ENCODE measurements around the gene HSDL1.

The HSDL1 gene

DNA sequence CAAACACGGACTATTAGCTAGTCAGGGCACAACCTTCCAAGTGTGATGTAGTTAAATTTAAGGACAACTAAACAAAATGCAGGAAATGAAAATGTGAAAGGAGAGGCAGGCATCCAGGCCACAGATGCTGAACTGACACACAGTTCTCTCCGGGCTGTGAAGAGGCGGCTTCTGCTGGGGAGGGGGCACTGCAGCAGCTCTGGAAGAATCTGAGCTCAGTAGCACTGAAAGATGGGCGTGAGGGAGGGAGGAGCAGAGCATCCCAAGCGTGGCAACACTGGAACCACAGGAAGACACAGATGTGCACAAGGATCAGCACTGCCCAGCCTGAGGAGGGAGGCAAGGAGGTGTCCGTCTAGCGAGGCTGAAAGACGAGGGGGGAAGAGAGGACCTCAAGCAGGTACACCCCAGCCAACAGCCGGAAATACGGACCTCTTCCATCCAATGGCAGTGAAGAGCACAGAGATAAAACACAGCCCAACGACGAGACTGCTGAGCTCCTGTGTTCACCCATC, 39.6 kb downstream of the HSDL1 start:
- no peak for DNase-seq

DNA sequence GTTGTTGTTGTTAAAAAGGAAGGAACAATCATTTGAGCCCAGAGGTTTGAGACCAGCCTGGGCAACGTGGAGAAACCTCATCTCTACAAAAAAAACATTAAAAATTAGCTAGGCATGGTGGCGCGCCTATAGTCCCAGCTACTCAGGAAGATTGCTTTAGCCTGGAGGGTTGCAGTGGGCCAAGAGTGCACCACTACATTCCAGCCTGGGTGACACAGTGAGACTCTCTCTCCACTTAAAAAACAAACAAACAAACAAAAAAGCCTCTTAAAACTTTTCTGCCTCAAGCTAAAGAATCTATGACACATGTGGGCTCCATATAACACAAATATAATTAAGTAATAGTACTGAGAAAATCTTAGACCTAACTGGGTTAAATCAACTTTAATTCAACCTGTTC, 40.7 kb downstream of the HSDL1 start:
- DNase-seq = no peak

DNA sequence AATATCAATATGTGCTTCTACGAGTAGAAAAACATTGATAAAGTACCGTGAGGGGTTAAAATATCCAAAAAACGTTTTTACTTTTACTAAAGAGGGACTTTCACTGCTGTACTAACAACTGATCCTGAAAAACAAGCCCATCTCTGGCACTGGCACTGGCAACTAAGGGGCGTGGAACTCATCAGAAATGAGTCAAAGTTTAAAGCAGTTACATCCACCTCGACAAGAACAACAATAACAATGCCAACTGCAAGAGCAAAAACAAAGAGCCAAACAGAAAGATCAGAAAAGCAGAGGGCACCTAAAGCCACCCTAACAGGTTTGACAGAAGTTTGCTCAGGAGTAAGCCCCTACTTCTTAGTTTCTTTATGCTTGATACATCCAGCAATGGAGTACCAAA, 41.3 kb downstream of the HSDL1 start:
- DNase-seq = no peak

DNA sequence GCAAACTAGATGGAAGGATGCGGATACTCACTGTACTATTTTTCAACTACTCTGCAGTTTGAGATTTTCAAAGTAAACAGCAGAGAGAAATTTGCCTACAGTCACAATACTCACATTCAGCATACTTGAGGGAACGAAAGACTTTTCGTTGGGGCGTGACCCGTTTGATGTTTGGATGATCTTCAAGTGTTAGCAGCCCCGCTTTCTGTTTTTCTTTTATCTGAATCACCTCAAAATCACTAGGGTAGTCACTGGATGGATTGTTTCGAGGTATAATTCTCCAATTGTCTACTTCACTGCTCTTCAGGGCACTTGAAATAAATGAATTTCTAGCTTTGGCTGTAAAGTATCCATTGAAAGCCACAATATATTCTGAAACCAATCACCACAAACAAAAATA, 46.0 kb downstream of the HSDL1 start:
- DNase-seq = no peak

DNA sequence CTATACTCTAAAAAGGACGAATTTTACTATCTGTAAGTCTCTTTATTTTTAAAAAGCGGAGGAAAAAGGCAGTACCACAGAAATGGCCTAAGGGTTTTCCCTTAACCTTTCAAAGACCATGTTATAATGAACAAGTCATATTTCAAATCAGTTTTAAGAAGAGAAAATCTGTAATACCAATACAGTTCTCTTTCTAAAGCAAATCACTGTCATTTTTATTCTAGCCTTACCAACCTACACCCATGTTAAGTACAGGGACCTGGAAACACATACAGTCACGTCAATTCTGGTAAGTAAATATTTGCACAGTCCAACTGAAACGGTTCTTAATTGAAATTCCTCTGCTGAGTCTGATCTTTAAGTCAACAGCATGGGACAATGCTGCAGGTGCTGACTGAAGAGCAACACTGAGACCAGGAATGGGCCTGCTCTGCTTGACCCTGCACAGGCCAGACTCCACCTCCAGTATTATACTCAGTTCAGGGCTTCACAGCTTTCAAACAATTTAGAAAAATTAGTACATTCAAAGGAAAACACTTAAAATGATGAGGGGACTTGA, 48.5 kb downstream of the HSDL1 start:
- DNase-seq = no peak

DNA sequence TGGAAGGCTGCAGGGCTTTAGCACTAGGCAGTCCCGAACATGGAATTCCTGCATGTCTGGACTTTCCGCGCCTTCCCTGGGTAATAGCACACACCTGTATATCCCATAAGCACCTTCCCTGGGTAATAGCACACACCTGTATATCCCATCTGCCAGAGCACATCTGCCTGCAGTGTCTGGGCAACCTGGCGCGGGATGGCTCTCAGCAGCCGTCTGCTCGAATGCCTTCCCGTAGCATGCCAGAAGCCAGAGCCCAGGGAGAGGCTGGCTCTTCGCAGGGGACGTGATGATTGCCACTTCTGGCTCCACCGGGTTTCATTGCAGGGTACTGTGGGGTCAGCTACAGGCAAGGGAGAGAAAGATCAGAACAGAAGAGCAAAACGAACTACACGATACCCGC, 49.5 kb downstream of the HSDL1 start:
- no peak for DNase-seq

DNA sequence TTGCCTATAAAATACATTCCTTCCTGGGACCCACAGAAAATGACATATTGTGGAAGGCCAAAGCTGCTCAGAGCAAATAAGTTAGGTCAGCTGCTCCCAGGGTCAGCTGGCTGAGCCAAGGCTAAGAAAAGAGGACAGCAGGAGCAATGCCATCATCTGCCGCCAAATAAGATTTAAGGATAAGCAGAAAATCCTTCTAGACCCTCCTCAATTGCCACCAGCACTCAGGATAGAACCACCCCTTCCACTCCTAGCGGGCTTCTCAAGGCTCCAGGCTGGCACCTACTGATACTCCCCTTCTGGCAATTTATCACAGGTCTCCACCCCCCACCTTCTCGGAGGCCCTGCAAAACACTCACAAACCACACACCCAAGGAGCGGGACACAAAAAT, 51.1 kb downstream of the HSDL1 start:
- no peak for DNase-seq

DNA sequence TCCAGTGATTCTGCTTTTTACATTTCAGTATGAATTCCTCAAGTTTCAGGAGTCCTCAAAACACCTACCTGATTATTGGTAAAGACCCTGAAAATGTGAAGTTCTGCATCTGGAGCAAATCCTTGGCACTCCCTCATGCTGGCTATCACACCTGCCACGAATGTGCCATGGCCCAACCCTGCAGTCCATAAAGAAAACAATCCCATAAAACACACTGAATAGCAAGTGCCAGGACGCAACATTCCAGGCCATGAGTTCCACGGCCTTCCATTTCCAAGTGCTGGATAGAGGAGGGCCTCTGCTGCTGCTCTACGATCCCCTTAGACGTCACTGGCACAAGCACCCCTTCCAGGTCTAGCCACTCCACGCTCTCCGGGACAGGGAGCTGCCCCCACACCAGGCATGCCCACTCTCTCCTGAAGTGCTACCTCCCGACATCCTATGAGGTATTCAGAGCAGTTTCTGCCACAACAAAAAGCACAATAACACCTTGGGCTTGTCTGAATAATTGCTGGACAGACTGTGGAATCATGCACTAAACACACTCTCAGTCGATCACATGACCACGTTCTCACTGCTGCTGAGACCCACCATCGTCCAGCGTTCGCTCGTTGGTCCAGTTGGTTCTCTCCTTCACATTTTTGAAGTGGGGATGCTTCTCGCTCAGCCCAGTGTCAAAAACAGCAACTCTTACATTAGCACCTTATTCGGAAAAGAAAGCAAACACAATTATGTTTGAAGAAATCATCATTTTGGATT, 51.7 kb downstream of the HSDL1 start:
- no peak for DNase-seq

DNA sequence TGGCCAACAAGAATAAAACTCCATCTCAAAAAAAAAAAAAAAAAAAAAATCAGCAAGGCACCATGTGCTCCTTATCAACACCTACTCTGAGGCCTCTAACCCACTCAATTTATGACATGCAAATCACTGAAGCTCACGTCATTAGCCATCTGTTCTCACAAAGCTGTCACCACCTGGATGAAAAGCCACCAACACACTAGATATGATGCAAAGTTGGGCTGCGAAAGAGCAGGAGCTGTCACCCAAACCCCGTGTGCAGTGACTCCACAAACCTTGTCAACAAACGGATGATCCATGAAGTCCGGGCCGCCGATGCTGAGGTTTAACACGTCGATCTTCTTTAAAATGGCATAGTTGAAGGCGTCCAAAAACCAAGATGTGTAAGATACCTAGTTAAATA, 53.5 kb downstream of the HSDL1 start:
- DNase-seq = no peak

DNA sequence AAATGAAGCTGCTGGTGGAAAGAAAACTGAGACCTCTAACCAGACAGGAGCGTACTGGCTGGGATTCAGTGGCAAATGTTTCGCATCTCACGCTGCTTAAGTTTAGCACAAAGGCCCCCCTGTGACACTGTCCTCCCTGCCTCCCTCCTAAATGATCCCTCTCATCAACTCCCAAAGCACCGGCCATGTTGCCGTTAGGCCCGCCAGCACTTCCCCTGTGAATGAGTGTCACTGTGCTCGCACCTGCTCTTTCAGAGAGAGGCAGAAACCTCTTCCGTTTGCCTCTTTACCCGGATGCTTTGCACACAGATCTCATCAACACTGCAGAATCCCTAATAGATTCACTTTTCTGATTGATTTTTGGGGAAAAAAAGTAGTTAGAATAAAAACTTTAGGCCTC, 54.8 kb downstream of the HSDL1 start:
- DNase-seq = no peak

DNA sequence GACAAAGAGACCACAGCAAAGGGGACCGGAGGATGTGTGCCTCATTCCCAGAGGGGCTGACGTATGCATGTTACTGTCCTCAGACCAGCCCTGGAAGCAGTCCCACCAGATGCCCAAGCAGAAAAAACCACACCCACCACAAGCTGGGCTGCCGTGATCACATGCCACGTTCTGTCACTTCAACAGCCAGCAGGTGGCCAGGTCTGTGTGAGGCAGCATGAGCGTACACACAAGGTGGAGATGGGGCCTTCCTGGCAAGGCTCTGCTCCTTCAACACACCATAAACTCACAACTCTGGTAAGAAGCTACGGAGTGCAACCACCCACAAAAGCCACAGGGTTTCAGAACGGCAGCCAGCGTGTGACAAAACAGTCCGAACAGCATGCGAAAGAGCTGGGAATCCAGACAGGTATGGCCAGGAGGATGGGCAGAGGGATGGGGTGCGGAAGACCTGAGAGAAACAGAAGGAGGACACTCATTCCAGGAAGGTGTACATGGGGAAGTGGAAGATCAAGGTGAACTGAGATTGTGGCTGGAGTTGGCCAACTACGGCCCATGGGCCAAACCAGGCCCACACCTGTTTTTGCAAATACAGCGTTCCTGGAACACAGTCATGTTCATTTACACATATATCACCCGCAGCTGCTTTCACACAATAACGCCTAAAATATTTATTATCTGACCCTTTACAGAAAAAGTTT, 56.1 kb downstream of the HSDL1 start:
- DNase-seq = no peak

DNA sequence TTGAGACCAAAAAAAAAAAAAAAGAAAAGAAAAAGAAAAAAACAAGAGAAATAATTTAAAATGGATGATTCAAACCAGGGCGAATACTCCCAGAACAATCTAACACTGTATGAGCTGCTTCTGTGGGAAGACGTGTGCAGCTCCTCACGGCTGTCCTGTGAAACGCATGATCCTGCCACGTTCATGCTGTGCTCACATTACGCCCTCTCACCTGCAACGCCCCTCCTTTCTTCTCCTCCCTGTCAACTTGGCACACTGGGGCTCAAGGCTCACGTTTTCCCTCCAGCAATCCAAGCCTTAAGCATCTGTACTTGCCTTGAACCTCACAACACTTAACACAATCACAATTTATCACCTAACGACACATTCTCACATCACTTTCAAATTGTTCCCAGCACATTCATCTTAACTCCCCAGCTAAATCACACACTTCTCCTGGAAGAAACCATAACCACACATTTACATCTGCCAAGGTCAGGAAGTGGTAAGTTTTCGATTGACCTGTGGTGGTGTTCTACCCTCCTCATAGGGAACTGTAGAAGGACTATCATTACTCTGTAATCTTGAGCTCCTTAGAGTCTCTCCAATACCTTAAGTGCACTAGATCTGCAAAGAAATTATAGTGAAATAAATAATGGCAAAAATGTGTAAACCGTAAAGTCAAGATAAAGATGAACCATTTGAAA, 57.4 kb downstream of the HSDL1 start:
- DNase-seq = peak; percentile 13 to 23

DNA sequence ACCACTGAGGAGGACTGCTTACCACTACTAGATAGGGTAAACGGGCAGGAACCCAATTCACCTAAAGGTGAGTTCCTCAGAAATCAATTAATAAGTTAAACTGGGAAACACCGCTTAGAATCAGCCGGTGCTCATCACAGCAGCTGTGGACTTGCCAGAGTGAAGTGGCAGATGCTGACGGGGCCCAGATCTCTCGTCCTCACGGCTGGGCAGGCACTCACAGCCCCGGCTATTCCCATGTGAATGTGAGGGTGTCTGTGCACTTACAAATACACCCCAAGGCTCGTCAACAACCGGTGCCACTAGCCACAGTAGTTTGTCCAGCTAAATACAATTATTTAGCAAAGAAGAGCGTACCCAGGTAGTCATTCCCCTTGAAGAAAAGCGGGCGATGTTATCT, 58.0 kb downstream of the HSDL1 start:
- DNase-seq = no peak

DNA sequence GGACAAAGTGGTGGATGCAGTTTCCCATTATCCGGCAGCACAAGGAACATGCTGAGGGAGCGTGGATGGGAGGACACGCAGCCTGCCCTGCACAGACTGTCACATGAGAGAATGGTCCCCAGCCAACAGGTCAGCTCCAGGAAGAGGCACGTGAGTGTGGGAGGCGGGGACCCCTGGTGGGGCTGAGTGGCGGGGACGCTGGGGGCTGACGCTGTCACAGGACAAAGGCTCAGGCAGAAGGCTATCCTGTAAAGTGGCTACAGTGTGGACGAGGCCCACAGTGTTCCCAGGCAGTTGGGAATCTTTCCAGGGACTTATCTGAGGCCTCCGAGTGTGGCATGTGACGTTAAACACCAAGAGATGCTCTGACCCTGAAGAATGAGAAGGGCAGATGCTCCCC, 58.6 kb downstream of the HSDL1 start:
- no peak for DNase-seq

DNA sequence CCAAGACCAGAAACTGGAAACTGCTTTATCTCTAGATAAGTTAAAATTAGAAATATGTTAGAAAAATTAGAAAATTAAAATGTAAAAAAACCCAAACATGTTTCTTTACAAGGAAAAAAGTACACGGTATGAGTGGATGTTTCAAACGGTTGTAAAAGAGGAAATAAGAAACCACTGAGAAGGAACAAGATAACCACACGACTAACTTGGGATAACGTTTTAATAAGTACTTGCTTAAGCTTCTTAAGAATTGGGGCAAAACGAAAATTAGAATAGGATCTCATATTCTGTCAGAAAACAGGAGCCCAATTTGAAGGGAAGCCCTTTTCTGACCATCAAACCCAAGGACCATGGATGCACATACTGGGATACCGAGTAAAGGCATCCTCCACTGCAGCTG, 59.2 kb downstream of the HSDL1 start:
- peak; percentile 82 to 85 for DNase-seq

DNA sequence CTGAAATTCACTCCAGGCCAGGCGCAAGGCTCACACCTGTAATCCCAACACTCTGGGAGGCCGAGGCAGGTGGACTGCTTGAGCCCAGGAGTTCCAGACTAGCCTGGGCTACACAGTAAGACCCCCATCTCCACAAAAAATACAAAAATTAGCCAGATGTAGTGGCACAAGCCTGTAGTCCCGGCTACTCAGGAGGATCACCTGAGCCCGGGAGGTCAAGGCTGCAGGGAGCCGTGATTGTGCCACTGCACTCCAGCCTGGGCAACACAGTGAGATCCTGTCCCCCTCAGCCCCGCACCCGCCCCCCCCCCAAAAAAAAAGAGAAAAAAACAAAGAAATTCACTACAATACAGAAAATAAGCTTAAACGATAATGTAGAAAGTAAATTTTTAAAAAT, 59.7 kb downstream of the HSDL1 start:
- no peak for DNase-seq

DNA sequence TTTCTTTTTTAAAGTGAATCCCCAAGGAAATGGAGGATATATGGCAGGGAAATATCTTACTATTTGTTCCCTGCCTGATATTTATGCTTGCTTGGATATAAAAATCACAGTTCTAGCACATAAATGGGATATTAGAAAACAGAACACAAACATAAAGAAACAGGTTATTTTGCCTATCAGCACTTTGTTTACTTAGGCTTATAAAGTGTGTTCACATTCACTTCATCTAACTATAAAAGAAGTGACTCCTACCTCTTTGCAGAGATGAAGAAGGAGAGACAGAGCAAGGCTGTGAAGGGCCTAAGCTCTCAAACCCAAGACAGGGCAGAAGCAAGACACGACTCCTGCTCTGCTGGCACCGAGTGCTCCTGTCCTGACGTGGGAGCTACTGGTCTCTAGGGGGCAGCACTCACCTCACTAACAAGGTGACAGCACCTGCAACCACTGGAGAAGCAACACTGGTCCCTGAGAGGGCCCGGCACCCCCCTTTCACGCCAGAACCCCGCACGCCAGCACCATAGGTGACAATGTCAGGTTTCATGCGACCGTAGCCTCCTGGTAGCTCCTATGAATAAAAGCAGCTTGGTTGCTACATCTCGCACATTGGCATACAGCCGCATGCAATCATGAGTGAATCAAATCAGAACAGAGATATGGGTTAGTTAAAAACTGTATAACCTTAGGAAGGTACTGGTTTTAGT, 60.3 kb downstream of the HSDL1 start:
- DNase-seq = peak; percentile 66 to 76

DNA sequence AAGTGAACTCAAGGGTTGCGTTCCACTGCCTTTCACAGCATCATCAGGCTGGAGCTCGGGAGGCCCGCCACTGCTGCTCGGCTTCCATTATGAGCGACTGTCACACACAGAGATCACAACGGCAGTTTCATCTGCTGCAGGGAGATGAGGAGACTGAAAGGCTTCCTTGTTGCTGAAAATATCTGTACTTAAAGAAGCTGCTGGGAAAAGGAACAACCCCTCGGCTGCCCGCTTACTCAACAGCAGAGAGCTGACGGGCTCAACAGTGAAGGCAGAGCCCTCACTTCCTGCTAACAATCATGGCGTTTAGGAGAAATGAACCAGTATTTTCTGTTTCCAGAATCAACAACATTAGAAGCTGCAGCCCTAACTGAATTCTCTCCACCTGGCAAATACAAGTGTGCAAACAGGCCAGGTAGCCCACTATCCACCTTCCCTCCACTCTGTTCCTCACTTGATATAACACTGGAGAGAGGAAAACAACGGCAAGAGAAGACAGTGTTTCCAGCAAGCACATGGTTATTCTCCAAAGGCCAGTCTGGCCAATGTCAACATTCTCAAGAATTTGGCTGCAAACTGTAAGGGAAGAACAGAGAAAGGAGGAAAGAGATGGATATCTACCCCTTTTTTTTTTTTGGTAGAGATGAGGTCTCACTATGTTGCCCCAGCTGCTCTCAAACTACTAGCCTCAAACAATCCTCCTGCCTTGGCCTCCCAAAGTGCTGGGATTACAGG, 62.0 kb downstream of the HSDL1 start:
- DNase-seq = peak; percentile 57 to 64

DNA sequence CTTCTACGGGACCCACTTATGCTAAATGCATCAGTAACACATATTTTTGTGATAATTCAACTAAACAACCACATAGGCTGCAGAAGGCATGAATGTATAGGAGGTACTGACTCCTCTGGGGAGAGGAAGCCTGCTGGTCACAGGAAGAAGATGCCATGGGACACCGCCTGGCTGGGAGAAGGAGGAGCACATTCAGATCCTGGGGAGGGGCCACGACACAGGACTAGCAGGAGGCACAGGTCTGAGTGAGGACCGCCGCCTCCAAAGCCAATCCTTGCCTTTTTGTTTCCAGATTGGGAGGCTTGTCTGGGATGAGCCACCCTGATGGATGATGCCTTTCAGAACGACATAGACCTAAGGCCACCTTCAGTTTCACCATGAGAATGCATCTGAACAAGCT, 62.9 kb downstream of the HSDL1 start:
- no peak for DNase-seq

DNA sequence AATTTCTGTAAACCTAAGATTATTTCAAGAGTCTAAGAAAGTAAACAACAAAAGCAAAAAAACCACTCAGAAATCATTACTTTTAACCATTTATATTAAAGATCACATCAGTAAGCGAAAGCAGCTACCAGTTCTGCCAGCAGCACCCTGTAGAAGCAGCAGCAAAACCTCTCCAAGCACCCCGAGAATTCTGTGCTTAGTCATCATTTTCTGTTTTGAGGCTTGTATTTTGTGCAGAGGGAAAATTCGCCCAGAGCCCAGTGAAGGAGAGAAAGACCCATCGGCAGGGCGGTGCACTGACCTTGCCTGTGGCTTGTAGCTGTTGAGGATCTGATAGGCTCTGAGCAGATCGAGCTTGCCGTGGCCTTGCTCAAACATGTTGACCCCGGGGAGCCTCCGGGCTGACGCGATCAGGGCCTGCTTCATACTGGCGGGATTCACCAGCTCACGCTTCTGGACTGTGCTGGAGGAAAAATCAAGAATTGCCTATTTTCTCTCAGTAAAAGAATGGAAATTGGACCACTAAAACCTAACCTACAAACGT, 63.5 kb downstream of the HSDL1 start:
- DNase-seq = no peak

DNA sequence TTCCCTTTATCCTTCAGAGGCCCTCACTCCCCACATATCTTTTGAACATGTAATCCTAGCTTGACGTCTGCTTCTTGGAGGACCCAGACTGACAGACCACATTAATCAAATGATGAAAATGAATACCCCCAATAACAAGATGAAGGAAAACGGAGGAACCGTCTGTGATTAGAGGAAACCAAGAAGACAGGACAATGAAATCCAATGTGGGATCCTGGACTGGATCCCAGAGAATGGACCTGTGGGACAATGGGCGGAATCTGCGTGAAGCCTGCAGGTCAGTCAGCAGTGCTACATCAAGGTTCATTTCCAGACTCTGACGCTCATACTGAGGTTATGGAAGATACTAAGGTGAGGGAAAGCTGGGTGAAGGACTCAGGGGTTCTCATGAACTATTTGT, 64.2 kb downstream of the HSDL1 start:
- no peak for DNase-seq

DNA sequence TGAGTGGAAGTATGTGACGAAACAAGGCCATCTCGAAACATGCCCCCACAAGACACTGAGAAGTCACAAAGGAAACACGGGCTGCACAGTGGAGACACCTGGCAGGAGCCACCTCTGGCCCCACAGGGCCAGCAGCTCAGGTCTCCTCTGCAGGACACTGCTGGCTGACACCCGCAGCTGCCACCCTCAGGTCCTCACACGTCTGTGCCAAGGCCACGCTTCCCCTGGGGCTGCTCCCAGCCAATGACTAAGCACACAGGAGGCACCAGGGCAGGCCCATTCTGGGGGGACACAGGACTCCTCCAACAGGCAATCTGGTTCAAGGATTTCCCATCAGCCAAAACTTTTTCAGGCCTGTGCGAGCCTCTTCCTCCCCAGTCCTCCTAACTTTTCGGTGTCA, 64.6 kb downstream of the HSDL1 start:
- no peak for DNase-seq

Data from Kasumi-1 (cell line).